Upper lobe of left lung (tissue), 6 donors: ENCODE measurements around the gene ABCD4. TPM values are rescaled to one million over a fixed set of nuclear protein-coding genes. Genes with fewer than 3 reads are reported as not detected.
"Not testable (repeated sequence)": the region's sequence is repeated elsewhere in the genome, so short reads cannot be mapped to it uniquely, and the experiment has no call there.

Experiments
- ATAC-seq, 2 donors: fragments of 200-7000 bp; cut with Tn5 transposase; one replicate each; pipeline ENCODE4 v1.9.1; 2022; ENCODE audit warnings: mild to moderate bottlenecking in 2 of 2, moderate library complexity in 2 of 2; ENCODE audit not compliant: low FRiP score in 2 of 2
- DNase-seq, 2 donors: peaks; one replicate each; pipeline ENCODE4 v3.0.0-alpha.2; 2019 to 2020
- H3K27ac ChIP-seq, 4 donors: fragments of 200-600 bp; sonication (generic); one replicate each; pipeline ENCODE4 v1.5.1; 2016 to 2019
- H3K27me3 ChIP-seq, 4 donors: fragments of 200-600 bp; sonication (generic); one replicate each; pipeline ENCODE4 v1.5.1; 2017 to 2019
- H3K36me3 ChIP-seq, 4 donors: fragments of 200-600 bp; sonication (generic); one replicate each; pipeline ENCODE4 v1.5.1; 2016 to 2019
- H3K4me1 ChIP-seq, 4 donors: fragments of 200-600 bp; sonication (generic); one replicate each; pipeline ENCODE4 v1.5.1; 2018 to 2019
- H3K4me3 ChIP-seq, 4 donors: fragments of 200-600 bp; sonication (generic); one replicate each; pipeline ENCODE4 v1.5.1; 2017 to 2019; ENCODE audit warnings: mild to moderate bottlenecking in 2 of 4, moderate library complexity in 1 of 4
- H3K9me3 ChIP-seq, 4 donors: fragments of 200-600 bp; sonication (generic); one replicate each; pipeline ENCODE4 v1.5.1; 2018 to 2019
- CTCF ChIP-seq, 6 experiments: fragments of 450-650 bp in 4 of 6; fragments of 200-600 bp in 2 of 6; sonication (generic) in 2 of 6; IDR thresholded peaks; one replicate each; pipeline ENCODE4 v1.5.1; 2016 to 2019; ENCODE audit warnings: antibody characterized with exemption in 6 of 6
- EP300 ChIP-seq, 4 donors: sonication (generic); formaldehyde crosslinking; IDR thresholded peaks; one replicate each; pipeline ENCODE4 v1.5.1; 2017; ENCODE audit warnings: antibody characterized with exemption in 4 of 4, control low read depth in 2 of 4
- POLR2A ChIP-seq, 4 donors: fragments of 450-650 bp; IDR thresholded peaks; one replicate each; pipeline ENCODE4 v1.5.1; 2016 to 2017; ENCODE audit warnings: antibody characterized with exemption in 4 of 4, mild to moderate bottlenecking in 2 of 4
- POLR2AphosphoS5 ChIP-seq, 2 donors: sonication (generic); formaldehyde crosslinking; IDR thresholded peaks; one replicate each; pipeline ENCODE4 v1.5.1; 2017; ENCODE audit warnings: antibody characterized with exemption in 2 of 2
- WGBS, 2 donors: methylation state at CpG; one replicate each; pipeline ENCODE4 v1.1.5; 2017 to 2018; 5-methylcytosine and 5-hydroxymethylcytosine counted together
- total RNA-seq, 6 donors: library from RNA; depleted of rRNA in 4 of 6; stranded (reverse); fragments of >200 nt in 4 of 6; gene quantifications; one replicate each; pipeline versions ENCODE4 v1.1.0 to v1.2.1, GENCODE V29; 2016 to 2021
- donor health status: DM: no; HTN: no; CAD: no; lungs with moderate emphysema.
- donor health status: DM: no; HTN: yes; CAD: no; lungs with severe emphysema.

Gene ABCD4
- total RNA-seq, 6 donors from 2014 or later = 35.1 to 150 (median 52.5) TPM

DNA sequence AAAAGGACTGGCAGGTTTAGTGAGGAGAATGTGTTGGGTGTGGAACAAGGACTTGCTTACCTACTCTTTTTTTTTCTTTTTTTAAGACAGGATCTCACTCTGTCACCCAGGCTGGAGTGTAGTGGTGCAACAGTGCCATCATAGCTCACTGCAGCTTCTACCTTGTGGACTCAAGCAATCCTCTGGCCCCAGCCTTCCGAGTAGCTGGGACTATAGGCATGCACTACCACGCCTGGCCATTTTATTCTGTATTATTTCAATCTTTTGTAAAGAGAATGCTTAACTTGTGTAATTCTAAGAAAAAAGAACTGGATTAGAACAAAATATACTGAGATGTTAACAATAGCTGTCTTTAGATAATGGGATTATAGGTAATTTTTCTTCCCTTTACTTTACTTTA, 43.6 kb upstream of the ABCD4 start:
- Histone ChIP-seq H3K9me3 (no peaks in the 10 kb centered on the region), H3K27me3 (no peaks in the 10 kb centered on the region), H3K27ac (no peak overlapping the region), H3K36me3 (no peaks in the 10 kb centered on the region), H3K4me3 (no peak overlapping the region), H3K4me1 (no peaks in the 10 kb centered on the region)
- no peak for ATAC-seq
- DNase-seq = no peak
- TF ChIP-seq CTCF (IDR thresholded peaks at IDR 0.05) = no peak
- no peak for TF ChIP-seq EP300 (IDR thresholded peaks at IDR 0.05)
- TF ChIP-seq POLR2A (IDR thresholded peaks at IDR 0.05) = no peak
- TF ChIP-seq POLR2AphosphoS5 (IDR thresholded peaks at IDR 0.05) = no peak
- 80 to 86% methylated on average over 2 of the region's 2 CpGs for WGBS, 2 donors

DNA sequence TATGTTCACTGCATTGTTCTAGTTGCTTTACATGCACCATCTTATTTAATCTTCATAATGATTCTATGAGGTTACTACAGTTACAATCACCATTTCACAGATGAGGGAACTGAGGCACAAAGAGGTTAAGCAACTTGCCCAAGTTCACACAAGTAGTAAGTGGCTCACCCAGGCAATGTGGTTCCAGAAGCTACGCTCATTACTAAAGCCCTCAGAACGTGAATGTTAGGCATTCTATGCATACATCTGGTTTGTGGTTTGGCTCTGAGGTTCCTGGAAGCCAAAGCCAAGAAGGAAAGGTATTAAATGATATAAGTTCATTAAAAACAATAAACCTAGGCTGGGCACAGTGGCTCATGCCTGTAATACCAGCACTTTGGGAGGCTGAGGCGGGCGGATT, 31.2 kb upstream of the ABCD4 start:
- ATAC-seq = no peak
- Histone ChIP-seq H3K4me1 (no peaks in the 10 kb centered on the region), H3K27me3 (no peaks in the 10 kb centered on the region), H3K36me3 (no peaks in the 10 kb centered on the region), H3K4me3 (no peak overlapping the region), H3K9me3 (no peaks in the 10 kb centered on the region), H3K27ac (no peak overlapping the region)
- DNase-seq = no peak
- WGBS, 2 donors = 76 to 77% methylated on average over 4 of the region's 4 CpGs
- TF ChIP-seq POLR2A (IDR thresholded peaks at IDR 0.05) (no peak), POLR2AphosphoS5 (IDR thresholded peaks at IDR 0.05) (no peak), EP300 (IDR thresholded peaks at IDR 0.05) (no peak), CTCF (IDR thresholded peaks at IDR 0.05) (no peak)

GRCh38 chr14:74329950-74330552, 27.3 kb upstream of the ABCD4 start:
- not testable (repeated sequence) for H3K36me3 ChIP-seq, H3K9me3 ChIP-seq, H3K4me3 ChIP-seq, H3K27me3 ChIP-seq, H3K4me1 ChIP-seq, ATAC-seq, H3K27ac ChIP-seq
- 64 to 74% methylated on average over 9 of the region's 9 CpGs for WGBS, 2 donors
- DNase-seq = peak in 1 of 2 donors; percentile 25

GRCh38 chr14:74326369-74327152, 23.8 kb upstream of the ABCD4 start:
- no peak overlapping the region for H3K4me3 ChIP-seq
- no peak overlapping the region for H3K27ac ChIP-seq
- H3K36me3 ChIP-seq = no peaks in the 10 kb centered on the region
- H3K4me1 ChIP-seq = no peaks in the 10 kb centered on the region
- no peaks in the 10 kb centered on the region for H3K9me3 ChIP-seq
- 55 to 68% methylated on average over 9 to 10 of the region's 10 CpGs for WGBS, 2 donors
- peak in 1 of 2 donors; percentile 26 for ATAC-seq
- DNase-seq = no peak
- H3K27me3 ChIP-seq = no peaks in the 10 kb centered on the region
- TF ChIP-seq POLR2AphosphoS5 (IDR thresholded peaks at IDR 0.05) (no peak), POLR2A (IDR thresholded peaks at IDR 0.05) (no peak), CTCF (IDR thresholded peaks at IDR 0.05) (no peak), EP300 (IDR thresholded peaks at IDR 0.05) (no peak)

- DNase-seq = no peak
- Histone ChIP-seq H3K27me3 (no peaks in the 10 kb centered on the region), H3K27ac (no peak overlapping the region), H3K36me3 (no peaks in the 10 kb centered on the region), H3K9me3 (no peaks in the 10 kb centered on the region), H3K4me1 (no peaks in the 10 kb centered on the region), H3K4me3 (no peak overlapping the region)
- no peak for ATAC-seq
- TF ChIP-seq CTCF (IDR thresholded peaks at IDR 0.05) (no peak), EP300 (IDR thresholded peaks at IDR 0.05) (no peak), POLR2A (IDR thresholded peaks at IDR 0.05) (no peak), POLR2AphosphoS5 (IDR thresholded peaks at IDR 0.05) (no peak)
- WGBS, 2 donors = 76 to 81% methylated on average over 3 of the region's 3 CpGs
These were observed 22.7 kb upstream of the ABCD4 start for GRCh38 chr14:74325446-74325845.
